HepG2 (cell line): ENCODE results near the gene GPR55. TPM values are rescaled to one million over a fixed set of nuclear protein-coding genes. Genes with fewer than 3 reads are reported as not detected.

Experiments used
- ATAC-seq: fragments of 200-7000 bp; cut with Tn5 transposase; 3 replicates; pipeline ENCODE4 v1.9.1; 2020; ENCODE audit warnings: mild to moderate bottlenecking, moderate library complexity
- BruUV-seq: library from RNA; stranded (reverse); fragments of 400-500 nt; replicated peaks from 2 replicates; lab custom pipeline; 2021; lab: Mats Ljungman, UMichigan
- CTCF ChIA-PET: fragments of 300-600 bp; formaldehyde crosslinking; extraction: SDS; loops from one replicate; lab custom pipeline; 2021; ENCODE audit warnings: low total read pairs, inconsistent platforms, low intra/inter-chr PET ratio; lab: Yijun Ruan, JAX
- POLR2A ChIA-PET: fragments of 350-600 bp; sonication (Branson Sonifier 250); formaldehyde crosslinking; loops from one replicate; lab custom pipeline; 2020; ENCODE audit warnings: antibody characterized with exemption, inconsistent platforms; lab: Yijun Ruan, JAX
- DNase-seq: peaks from one replicate; pipeline ENCODE4 v3.0.0-alpha.2; 2015; ENCODE audit warnings: low spot score
- FAIRE-seq: peaks from 3 replicates; lab custom pipeline; 2011; peaks lifted over from hg19 to GRCh38; lab: Jason Lieb, UNC
- H2AFZ ChIP-seq: one replicate; pipeline ENCODE4 v1.6.1; 2011; ENCODE audit warnings: low read length, inconsistent platforms
- H3K27ac ChIP-seq: fragments of 300-600 bp; 3 replicates; pipeline ENCODE4 v1.8.0; 2011; ENCODE audit warnings: mixed run types, mild to moderate bottlenecking, mixed read lengths, low read length, inconsistent platforms; ENCODE audit not compliant: insufficient read depth; ENCODE audit errors: extremely low read length
- H3K27me3 ChIP-seq, 2 experiments: fragments of 200-600 bp in 1 of 2; 2 replicates in 1 of 2; 3 replicates in 1 of 2; pipeline versions ENCODE4 v1.6.0 to v1.8.0; 2011; ENCODE audit warnings: low read length in 2 of 2, mild to moderate bottlenecking in 2 of 2, moderate library complexity in 2 of 2, inconsistent platforms in 1 of 2; ENCODE audit not compliant: insufficient read depth in 2 of 2, control insufficient read depth in 1 of 2
- H3K36me3 ChIP-seq, 2 experiments: fragments of 200-600 bp in 1 of 2; replicated peaks in 1 of 2; 2 replicates in 1 of 2; 3 replicates in 1 of 2; pipeline versions ENCODE4 v1.5.1 to v1.8.0; 2011; ENCODE audit warnings: low read length in 2 of 2, inconsistent platforms in 1 of 2; ENCODE audit not compliant: insufficient read depth in 2 of 2, control insufficient read depth in 1 of 2
- H3K4me1 ChIP-seq: 2 replicates; pipeline ENCODE4 v1.5.1; 2012; ENCODE audit warnings: low read length, inconsistent platforms; ENCODE audit not compliant: insufficient read depth
- H3K4me2 ChIP-seq: 2 replicates; pipeline ENCODE4 v1.6.0; 2011; ENCODE audit warnings: low read depth, low read length, inconsistent platforms
- H3K4me3 ChIP-seq, 3 experiments: fragments of 200-600 bp in 1 of 3; sonication (generic), shearing (Covaris generic) in 1 of 3; replicated peaks in 1 of 3; 2 replicates each; pipeline ENCODE4 v1.5.1; 2011 to 2016; ENCODE audit warnings: low read length in 3 of 3, inconsistent platforms in 2 of 3, low read depth in 2 of 3, mild to moderate bottlenecking in 2 of 3, control low read depth in 1 of 3, mixed read lengths in 1 of 3; ENCODE audit not compliant: insufficient read depth in 1 of 3
- H3K79me2 ChIP-seq: one replicate; pipeline ENCODE4 v1.6.1; 2011; ENCODE audit warnings: low read length, inconsistent platforms; ENCODE audit not compliant: insufficient read depth
- H3K9ac ChIP-seq: 2 replicates; pipeline ENCODE4 v1.6.0; 2011; ENCODE audit warnings: mild to moderate bottlenecking, low read depth, low read length, inconsistent platforms; ENCODE audit not compliant: insufficient read depth
- H3K9me3 ChIP-seq: 2 replicates; pipeline ENCODE4 v1.5.1; 2012; ENCODE audit warnings: mild to moderate bottlenecking, low read length
- H4K20me1 ChIP-seq: 2 replicates; pipeline ENCODE4 v1.6.0; 2011; ENCODE audit warnings: inconsistent platforms, mild to moderate bottlenecking, low read length, moderate library complexity; ENCODE audit not compliant: insufficient read depth
- BRCA1 ChIP-seq: sonication (generic); formaldehyde crosslinking; IDR thresholded peaks from 2 replicates; pipeline ENCODE4 v1.4.0; 2020; ENCODE audit warnings: missing genetic modification reagents
- HES4 ChIP-seq: sonication (generic); formaldehyde crosslinking; IDR thresholded peaks from 2 replicates; pipeline ENCODE4 v1.9.0; 2021; ENCODE audit warnings: mild to moderate bottlenecking, missing genetic modification reagents, borderline replicate concordance
- MAZ ChIP-seq, 2 experiments: sonication (generic) in 1 of 2; formaldehyde crosslinking in 1 of 2; IDR thresholded peaks; 2 replicates each; pipeline versions ENCODE4 v1.5.0 to v1.6.1; 2012 to 2020; ENCODE audit warnings: low read depth in 2 of 2, mild to moderate bottlenecking in 2 of 2, borderline replicate concordance in 1 of 2, improper control_type of control experiment in 1 of 2, low read length in 1 of 2, missing genetic modification reagents in 1 of 2, moderate library complexity in 1 of 2
- ZNF235 ChIP-seq: sonication (generic); formaldehyde crosslinking; IDR thresholded peaks from 2 replicates; pipeline ENCODE4 v1.8.1; 2023; ENCODE audit warnings: mild to moderate bottlenecking, missing genetic modification reagents, borderline replicate concordance
- ZNF782 ChIP-seq: sonication (generic); formaldehyde crosslinking; IDR thresholded peaks from 2 replicates; pipeline ENCODE4 v1.4.0; 2020; ENCODE audit warnings: missing genetic modification reagents, mild to moderate bottlenecking, borderline replicate concordance
- ZNF883 ChIP-seq: sonication (generic); formaldehyde crosslinking; IDR thresholded peaks from 2 replicates; pipeline ENCODE4 v1.5.1; 2020; ENCODE audit warnings: mild to moderate bottlenecking, missing genetic modification reagents; ENCODE audit errors: not compliant biosample characterization
- WGBS: methylation state at CpG from one replicate; pipeline ENCODE4 v1.1.6; 2017; ENCODE audit warnings: low lambda C conversion rate; 5-methylcytosine and 5-hydroxymethylcytosine counted together
- in situ Hi-C: cut with HindIII; loops from 2 replicates; pipeline ENCODE4 v1.10.0; 2017; ENCODE audit warnings: low pct_unique_long_range_greater_than_20kb; ENCODE audit not compliant: extremely low pct_ligation_motif_present
- intact Hi-C: fragments of 100-400 bp; cut with micrococcal nuclease; formaldehyde crosslinking; loops from one replicate; pipeline ENCODE4 v1.10.0; 2022; ENCODE audit not compliant: unreplicated experiment
- polyA plus RNA-seq, 8 experiments: library from polyadenylated mRNA; depleted of rRNA in 3 of 8; stranded (reverse) in 7 of 8; unstranded in 1 of 8; fragments of >200 nt; fragmentation: Illumina TruSeq in 4 of 8; extraction: Trizol in 4 of 8; gene quantifications; 2 replicates each; pipeline versions ENCODE4 v1.2.1 to v1.2.3, GENCODE V29; 2011 to 2016; ENCODE audit warnings: low read depth in 4 of 8, missing spikeins in 1 of 8, mixed read lengths in 1 of 8; ENCODE audit not compliant: insufficient read depth in 1 of 8
- total RNA-seq, 5 experiments: library from RNA; depleted of rRNA; stranded (reverse); fragments of >200 nt; fragmentation: Illumina TruSeq; extraction: Trizol; gene quantifications; 2 replicates each; pipeline ENCODE4 v1.2.3, GENCODE V29; 2016; ENCODE audit warnings: low read depth in 1 of 5
- TF ChIP-seq, protein P1 (sequence below): sonication (generic); formaldehyde crosslinking; IDR thresholded peaks from 2 replicates; pipeline ENCODE4 v1.5.0; 2020; ENCODE audit warnings: missing genetic modification reagents
- TF ChIP-seq, protein P2 (sequence below): sonication (generic); formaldehyde crosslinking; IDR thresholded peaks from 2 replicates; pipeline ENCODE4 v1.4.0; 2020; ENCODE audit warnings: low read depth, missing genetic modification reagents
- TF ChIP-seq, protein P3 (sequence below): sonication (generic); formaldehyde crosslinking; IDR thresholded peaks from 2 replicates; pipeline ENCODE4 v1.8.1; 2022; ENCODE audit warnings: mild to moderate bottlenecking, missing genetic modification reagents
- TF ChIP-seq, protein P4 (sequence below): sonication (generic); formaldehyde crosslinking; IDR thresholded peaks from 2 replicates; pipeline ENCODE4 v1.8.0; 2022; ENCODE audit warnings: missing genetic modification reagents, mild to moderate bottlenecking, borderline replicate concordance

Gene GPR55
- total and polyA plus RNA-seq, 2 of the 13 experiments (the other 11 are each of a cell fraction or from before 2014, with no cell fraction given): not detected

DNA sequence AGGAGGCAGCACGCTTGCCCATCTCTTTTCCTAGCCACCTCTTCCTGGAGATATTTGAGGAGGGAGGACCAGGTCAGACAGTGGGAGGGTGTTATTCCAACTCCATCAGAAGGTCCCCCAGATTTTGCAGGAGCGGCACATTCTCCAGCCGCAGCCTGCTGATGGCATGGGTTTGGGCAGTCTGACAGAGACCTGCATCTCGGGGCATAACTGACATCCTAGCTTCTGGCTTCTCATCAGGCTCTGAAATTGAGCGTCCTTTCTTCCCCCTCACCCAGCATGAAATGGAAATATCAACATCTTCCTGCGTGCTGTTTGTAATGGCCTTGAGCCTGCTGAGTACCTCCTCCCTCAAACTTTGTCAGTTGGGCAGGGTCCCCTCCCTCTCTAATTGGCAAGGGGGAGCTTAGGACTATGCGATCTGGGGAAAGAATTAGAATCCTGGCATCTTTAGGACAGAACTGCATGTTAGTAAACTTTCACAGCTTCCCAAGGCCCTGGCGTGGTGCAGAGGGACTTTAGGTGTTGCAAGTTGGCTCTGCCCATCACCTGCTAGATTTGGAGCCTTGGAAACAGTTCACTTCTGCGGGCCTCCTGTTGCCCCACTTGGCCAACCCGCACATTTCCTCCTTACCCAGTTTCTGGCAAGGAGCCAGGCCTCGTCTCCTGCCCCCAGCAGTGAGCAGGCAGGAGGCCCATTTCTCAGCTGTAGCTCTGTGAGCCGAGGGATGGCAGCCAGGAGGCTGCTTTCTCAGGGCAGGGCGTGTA, 58.1 kb downstream of the GPR55 start (continued):
- TF ChIP-seq BRCA1 (CRISPR knock-in tag) (no peak), ZNF235 (CRISPR knock-in tag) (no peak), ZNF782 (CRISPR knock-in tag) (0 out of 2 replicates have a peak, but pooled peaks have one; percentile 31), ZNF883 (CRISPR knock-in tag) (no peak)
- TF ChIP-seq, protein P1, sequence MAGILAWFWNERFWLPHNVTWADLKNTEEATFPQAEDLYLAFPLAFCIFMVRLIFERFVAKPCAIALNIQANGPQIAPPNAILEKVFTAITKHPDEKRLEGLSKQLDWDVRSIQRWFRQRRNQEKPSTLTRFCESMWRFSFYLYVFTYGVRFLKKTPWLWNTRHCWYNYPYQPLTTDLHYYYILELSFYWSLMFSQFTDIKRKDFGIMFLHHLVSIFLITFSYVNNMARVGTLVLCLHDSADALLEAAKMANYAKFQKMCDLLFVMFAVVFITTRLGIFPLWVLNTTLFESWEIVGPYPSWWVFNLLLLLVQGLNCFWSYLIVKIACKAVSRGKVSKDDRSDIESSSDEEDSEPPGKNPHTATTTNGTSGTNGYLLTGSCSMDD (CRISPR knock-in tag): no peak

DNA sequence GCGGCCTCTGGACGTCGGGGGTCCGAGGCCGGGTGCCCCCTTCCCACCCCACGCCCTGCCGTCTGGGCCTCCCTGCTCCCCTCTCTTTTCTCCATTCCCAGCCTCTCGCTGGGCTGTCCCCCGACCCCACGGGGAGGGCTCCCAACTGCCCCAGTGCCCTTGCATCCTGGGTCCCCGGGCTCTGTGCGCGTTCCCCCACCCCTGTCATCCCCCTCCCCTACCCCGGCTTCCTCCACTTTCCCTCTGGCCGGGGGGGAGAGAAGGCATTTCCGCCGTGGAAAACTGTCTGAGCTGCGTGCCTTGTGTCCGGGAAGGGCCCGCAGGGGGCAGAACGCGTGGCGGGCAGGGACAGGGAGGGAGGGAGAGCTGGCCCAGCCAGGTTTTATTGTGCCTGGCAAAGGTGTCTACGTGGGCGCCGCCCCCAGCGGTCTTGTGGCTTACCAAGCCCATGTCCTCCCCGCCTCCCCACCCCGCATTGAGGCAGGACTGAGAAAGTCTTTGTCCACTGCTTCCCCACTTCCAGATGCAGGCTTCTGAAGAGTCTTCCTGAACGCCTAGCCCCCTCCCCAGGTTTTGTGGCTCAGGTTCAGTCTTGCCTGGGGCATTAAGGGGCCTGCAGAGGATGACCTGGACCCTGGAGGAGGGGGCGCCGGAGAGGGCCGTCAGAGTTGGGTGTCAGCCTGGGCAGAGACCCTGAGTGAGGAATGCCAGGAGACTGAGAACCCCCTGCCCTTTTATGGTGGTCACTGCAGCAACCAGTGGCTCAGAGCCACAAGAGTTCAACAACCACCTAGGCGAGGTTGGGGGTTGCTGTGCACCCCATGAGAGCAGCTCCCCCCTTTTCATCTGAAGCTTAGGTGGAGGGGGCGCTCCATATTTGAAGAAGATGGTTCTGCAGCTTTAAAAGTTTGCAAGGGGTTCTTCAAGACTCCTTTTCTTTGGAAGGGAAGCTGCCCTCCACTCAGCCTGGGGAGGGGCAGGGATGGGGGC, 59.0 kb downstream of the GPR55 start:
- Histone ChIP-seq H3K4me1 (peaks cover 33% of the 10 kb centered on the region), H3K36me3 (no peaks in the 10 kb centered on the region), H2AFZ (no peak overlapping the region), H3K79me2 (no peaks in the 10 kb centered on the region), H3K9me3 (no peaks in the 10 kb centered on the region), H4K20me1 (peaks cover 9% of the 10 kb centered on the region; the same call in 1 of the 2 replicates), H3K27ac (no peak overlapping the region), H3K27me3 (peaks cover 0 to 16% of the 10 kb centered on the region in 2 experiments; a peak in 2 of 5 replicates), H3K4me2 (peak overlapping the region; percentile 81), H3K9ac (peak overlapping the region; percentile 79), H3K4me3 (peak overlapping the region; percentile 91 to 99 (median 97))
- TSS peak; percentile 35 for BruUV-seq
- DNase-seq (no peak), ATAC-seq (peak; percentile 39), FAIRE-seq (no peak)
- POLR2A ChIA-PET: no interaction called here
- CTCF ChIA-PET: no interaction called here
- in situ Hi-C loops (no loop called here), intact Hi-C loops (loop anchor here (2.0 to 10.0 kb wide), 2 partner anchors 55 to 189 kb away; partner anchors contain the start of gene PSMD1)
- 19% methylated on average over 29 of the region's 35 CpGs for whole genome bisulfite sequencing
- TF ChIP-seq, protein P2, sequence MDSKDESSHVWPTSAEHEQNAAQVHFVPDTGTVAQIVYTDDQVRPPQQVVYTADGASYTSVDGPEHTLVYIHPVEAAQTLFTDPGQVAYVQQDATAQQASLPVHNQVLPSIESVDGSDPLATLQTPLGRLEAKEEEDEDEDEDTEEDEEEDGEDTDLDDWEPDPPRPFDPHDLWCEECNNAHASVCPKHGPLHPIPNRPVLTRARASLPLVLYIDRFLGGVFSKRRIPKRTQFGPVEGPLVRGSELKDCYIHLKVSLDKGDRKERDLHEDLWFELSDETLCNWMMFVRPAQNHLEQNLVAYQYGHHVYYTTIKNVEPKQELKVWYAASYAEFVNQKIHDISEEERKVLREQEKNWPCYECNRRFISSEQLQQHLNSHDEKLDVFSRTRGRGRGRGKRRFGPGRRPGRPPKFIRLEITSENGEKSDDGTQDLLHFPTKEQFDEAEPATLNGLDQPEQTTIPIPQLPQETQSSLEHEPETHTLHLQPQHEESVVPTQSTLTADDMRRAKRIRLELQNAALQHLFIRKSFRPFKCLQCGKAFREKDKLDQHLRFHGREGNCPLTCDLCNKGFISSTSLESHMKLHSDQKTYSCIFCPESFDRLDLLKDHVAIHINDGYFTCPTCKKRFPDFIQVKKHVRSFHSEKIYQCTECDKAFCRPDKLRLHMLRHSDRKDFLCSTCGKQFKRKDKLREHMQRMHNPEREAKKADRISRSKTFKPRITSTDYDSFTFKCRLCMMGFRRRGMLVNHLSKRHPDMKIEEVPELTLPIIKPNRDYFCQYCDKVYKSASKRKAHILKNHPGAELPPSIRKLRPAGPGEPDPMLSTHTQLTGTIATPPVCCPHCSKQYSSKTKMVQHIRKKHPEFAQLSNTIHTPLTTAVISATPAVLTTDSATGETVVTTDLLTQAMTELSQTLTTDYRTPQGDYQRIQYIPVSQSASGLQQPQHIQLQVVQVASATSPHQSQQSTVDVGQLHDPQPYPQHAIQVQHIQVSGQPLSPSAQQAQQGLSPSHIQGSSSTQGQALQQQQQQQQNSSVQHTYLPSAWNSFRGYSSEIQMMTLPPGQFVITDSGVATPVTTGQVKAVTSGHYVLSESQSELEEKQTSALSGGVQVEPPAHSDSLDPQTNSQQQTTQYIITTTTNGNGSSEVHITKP (CRISPR knock-in tag): peak; percentile 98
- TF ChIP-seq, protein P3, sequence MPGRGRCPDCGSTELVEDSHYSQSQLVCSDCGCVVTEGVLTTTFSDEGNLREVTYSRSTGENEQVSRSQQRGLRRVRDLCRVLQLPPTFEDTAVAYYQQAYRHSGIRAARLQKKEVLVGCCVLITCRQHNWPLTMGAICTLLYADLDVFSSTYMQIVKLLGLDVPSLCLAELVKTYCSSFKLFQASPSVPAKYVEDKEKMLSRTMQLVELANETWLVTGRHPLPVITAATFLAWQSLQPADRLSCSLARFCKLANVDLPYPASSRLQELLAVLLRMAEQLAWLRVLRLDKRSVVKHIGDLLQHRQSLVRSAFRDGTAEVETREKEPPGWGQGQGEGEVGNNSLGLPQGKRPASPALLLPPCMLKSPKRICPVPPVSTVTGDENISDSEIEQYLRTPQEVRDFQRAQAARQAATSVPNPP (CRISPR knock-in tag): 0 out of 2 replicates have a peak, but pooled peaks have one; percentile 30
- no peak for TF ChIP-seq HES4
- TF ChIP-seq MAZ (IDR thresholded peaks at IDR 0.05; ENCODE audit: borderline replicate concordance, low read depth, low read length): no peak
- peak; percentile 33; the same call in 1 of the 2 replicates for TF ChIP-seq MAZ (CRISPR knock-in tag; IDR thresholded peaks at IDR 0.05; ENCODE audit: low read depth)
- TF ChIP-seq, protein P4, sequence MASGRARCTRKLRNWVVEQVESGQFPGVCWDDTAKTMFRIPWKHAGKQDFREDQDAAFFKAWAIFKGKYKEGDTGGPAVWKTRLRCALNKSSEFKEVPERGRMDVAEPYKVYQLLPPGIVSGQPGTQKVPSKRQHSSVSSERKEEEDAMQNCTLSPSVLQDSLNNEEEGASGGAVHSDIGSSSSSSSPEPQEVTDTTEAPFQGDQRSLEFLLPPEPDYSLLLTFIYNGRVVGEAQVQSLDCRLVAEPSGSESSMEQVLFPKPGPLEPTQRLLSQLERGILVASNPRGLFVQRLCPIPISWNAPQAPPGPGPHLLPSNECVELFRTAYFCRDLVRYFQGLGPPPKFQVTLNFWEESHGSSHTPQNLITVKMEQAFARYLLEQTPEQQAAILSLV (CRISPR knock-in tag): peak; percentile 51; the same call in 1 of the 2 replicates
